Stomach (tissue), 4 donors: ENCODE results near the gene PRMT7.

Experiments
- CTCF ChIP-seq, 7 experiments: fragments of 450-650 bp in 4 of 7; fragments of 200-600 bp in 3 of 7; sonication (generic) in 3 of 7; IDR thresholded peaks; one replicate each; pipeline ENCODE4 v1.5.1; 2016 to 2019; ENCODE audit warnings: antibody characterized with exemption in 7 of 7, control low read depth in 2 of 7, mild to moderate bottlenecking in 1 of 7
- POLR2AphosphoS5 ChIP-seq, 3 donors: sonication (generic); formaldehyde crosslinking; IDR thresholded peaks; one replicate each; pipeline ENCODE4 v1.6.1; 2016; ENCODE audit warnings: antibody characterized with exemption in 3 of 3

DNA sequence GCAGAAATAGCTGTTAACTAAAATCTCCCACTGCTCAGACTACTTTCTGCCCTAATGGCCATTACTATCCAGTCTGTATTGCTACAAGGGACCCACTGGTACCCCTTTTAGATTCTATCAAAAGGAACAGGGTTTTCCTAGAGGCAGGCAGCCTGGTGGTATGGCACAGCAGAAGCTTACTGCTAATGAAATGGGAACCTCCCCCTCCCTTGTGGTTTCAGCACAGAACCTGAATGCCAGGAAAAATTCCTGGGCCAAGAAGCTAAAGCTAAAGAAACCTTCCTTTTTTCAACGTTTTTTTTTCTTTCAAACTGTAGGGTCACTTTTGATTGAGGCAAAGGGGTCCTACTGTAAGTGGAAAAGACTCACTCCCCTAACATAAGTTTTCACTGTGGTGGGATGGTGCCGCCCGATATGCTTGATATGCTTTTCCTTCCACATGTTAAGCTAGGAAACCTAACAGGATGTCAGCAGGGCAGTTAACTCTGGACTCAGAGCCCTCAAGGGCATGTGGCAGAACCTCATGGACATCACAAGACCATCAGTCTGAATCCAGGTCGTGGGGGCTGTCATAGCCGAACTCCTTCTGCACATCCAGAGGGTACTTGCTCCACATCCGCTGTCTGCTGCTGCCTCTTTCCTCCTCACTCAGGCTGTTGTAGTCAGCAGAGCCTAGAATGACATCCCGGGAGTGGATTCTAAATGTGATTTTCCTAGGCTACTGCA, 9.9 kb upstream of the PRMT7 start:
- no peak for TF ChIP-seq CTCF (IDR thresholded peaks at IDR 0.05)
- TF ChIP-seq POLR2AphosphoS5 (IDR thresholded peaks at IDR 0.05): no peak
